ENCODE measurements around the gene SMOC2. TPM values are rescaled to one million over a fixed set of nuclear protein-coding genes. Genes with fewer than 3 reads are reported as not detected.

The SMOC2 gene
- total and polyA plus RNA-seq, 2 of the 4 experiments (the other 2 are of a cell fraction): not detected

DNA sequence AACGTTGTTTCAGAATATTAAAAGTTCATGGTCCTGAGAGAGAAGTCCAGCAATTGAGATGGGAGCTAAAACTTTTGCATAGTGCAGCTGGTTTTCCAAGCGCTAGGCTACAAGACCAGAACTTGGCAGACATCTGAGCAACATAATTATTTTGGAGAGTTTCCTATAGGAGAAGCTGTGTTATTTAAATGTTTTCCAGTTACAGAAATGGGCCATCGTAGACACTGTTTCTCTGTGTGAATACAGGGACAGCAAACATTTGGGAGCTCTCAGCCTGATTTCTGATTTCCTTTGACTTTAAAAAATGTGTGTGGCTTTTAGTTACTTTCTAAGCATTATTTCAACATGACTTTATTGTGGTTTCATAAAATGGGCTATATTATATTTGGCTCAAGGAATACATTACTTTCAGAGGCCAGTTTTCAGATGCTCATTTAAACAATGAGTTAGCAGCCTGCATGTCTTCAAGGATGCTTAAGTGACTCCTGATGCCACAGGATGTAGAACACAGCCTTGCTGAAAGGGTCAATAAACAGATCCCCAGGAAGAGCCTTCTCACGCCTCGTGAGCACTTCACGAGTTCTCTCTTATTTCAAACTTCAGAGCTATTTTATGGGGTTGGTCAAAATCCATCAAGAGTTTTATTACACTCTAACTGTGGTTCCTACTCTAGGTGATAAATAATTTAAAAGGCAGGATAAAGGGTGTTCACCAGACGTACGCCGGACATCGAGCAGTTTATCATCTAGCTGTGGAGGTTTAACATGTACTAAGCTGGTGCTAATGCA is 193.8 kb downstream of the SMOC2 start:
- no peak overlapping the region for H2BK15ac ChIP-seq (ENCODE audit: low read depth, low read length)
- H3K79me1 ChIP-seq (ENCODE audit: low read depth in 1 of 2, low read length in 2 of 2): no peaks in the 10 kb centered on the region
- H3K23ac ChIP-seq (ENCODE audit: low read depth, low read length): no peak overlapping the region
- no peak overlapping the region for H3K4me3 ChIP-seq (ENCODE audit: insufficient read depth, low read depth, low read length)
- WGBS, 2 experiments (ENCODE audit: extremely low coverage in 2 of 2, insufficient read length in 1 of 2): 0% methylated on average over 1 of the region's 10 CpGs; no CpG with 5 or more reads in 1 of the 2 experiments
- no peak overlapping the region for H3K18ac ChIP-seq (ENCODE audit: low read depth, low read length)
- no peak overlapping the region for H3K4ac ChIP-seq (ENCODE audit: low read depth, low read length)
- H4K20me1 ChIP-seq (ENCODE audit: insufficient read depth, low read length): no peaks in the 10 kb centered on the region
- no peak overlapping the region for H2AFZ ChIP-seq (replicated peaks; ENCODE audit: low read length, poor library complexity)
- no peak overlapping the region for H2BK20ac ChIP-seq (ENCODE audit: low read depth, low read length)
- TF ChIP-seq, protein P1, sequence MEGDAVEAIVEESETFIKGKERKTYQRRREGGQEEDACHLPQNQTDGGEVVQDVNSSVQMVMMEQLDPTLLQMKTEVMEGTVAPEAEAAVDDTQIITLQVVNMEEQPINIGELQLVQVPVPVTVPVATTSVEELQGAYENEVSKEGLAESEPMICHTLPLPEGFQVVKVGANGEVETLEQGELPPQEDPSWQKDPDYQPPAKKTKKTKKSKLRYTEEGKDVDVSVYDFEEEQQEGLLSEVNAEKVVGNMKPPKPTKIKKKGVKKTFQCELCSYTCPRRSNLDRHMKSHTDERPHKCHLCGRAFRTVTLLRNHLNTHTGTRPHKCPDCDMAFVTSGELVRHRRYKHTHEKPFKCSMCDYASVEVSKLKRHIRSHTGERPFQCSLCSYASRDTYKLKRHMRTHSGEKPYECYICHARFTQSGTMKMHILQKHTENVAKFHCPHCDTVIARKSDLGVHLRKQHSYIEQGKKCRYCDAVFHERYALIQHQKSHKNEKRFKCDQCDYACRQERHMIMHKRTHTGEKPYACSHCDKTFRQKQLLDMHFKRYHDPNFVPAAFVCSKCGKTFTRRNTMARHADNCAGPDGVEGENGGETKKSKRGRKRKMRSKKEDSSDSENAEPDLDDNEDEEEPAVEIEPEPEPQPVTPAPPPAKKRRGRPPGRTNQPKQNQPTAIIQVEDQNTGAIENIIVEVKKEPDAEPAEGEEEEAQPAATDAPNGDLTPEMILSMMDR (conservative IDR thresholded peaks at IDR 0.05; ENCODE audit: low read depth, low read length): no peak
- TF ChIP-seq RAD21 (IDR thresholded peaks at IDR 0.05; ENCODE audit: low read length) (no peak), MXI1 (IDR thresholded peaks at IDR 0.05; ENCODE audit: borderline replicate concordance, low read depth, low read length) (no peak), RCOR1 (IDR thresholded peaks at IDR 0.05; ENCODE audit: insufficient replicate concordance, low read length) (no peak), CHD1 (IDR thresholded peaks at IDR 0.05; ENCODE audit: low read depth, low read length) (no peak), RFX5 (IDR thresholded peaks at IDR 0.05; ENCODE audit: low read depth, low read length) (no peak), MAFK (IDR thresholded peaks at IDR 0.05; ENCODE audit: low read depth, low read length) (no peak), SMC3 (IDR thresholded peaks at IDR 0.05; ENCODE audit: low read depth, low read length) (no peak), NFE2L2 (IDR thresholded peaks at IDR 0.05; ENCODE audit: low read depth, low read length) (no peak), FOS (IDR thresholded peaks at IDR 0.05; ENCODE audit: low read depth, low read length) (no peak), BHLHE40 (IDR thresholded peaks at IDR 0.05; ENCODE audit: low read depth, low read length) (no peak), POLR2A (IDR thresholded peaks at IDR 0.05; ENCODE audit: low read depth, low read length) (no peak), MAZ (IDR thresholded peaks at IDR 0.05; ENCODE audit: borderline replicate concordance, low read depth, low read length) (no peak)
- TF ChIP-seq, protein P2, sequence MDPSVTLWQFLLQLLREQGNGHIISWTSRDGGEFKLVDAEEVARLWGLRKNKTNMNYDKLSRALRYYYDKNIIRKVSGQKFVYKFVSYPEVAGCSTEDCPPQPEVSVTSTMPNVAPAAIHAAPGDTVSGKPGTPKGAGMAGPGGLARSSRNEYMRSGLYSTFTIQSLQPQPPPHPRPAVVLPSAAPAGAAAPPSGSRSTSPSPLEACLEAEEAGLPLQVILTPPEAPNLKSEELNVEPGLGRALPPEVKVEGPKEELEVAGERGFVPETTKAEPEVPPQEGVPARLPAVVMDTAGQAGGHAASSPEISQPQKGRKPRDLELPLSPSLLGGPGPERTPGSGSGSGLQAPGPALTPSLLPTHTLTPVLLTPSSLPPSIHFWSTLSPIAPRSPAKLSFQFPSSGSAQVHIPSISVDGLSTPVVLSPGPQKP (IDR thresholded peaks at IDR 0.05; ENCODE audit: borderline replicate concordance, low read depth, low read length): no peak
- TF ChIP-seq, protein P3, sequence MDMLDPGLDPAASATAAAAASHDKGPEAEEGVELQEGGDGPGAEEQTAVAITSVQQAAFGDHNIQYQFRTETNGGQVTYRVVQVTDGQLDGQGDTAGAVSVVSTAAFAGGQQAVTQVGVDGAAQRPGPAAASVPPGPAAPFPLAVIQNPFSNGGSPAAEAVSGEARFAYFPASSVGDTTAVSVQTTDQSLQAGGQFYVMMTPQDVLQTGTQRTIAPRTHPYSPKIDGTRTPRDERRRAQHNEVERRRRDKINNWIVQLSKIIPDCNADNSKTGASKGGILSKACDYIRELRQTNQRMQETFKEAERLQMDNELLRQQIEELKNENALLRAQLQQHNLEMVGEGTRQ (IDR thresholded peaks at IDR 0.05; ENCODE audit: low read depth, low read length): no peak
- H3K4me2 ChIP-seq (ENCODE audit: low read depth, low read length): no peak overlapping the region
- no peak overlapping the region for H3K14ac ChIP-seq (replicated peaks; ENCODE audit: low read depth, low read length)
- dilution Hi-C loops (cut with HindIII; ENCODE audit: low sequenced_read_pairs, unreplicated experiment): no loop called here
- DNase-seq: no peak
- H2AK5ac ChIP-seq (ENCODE audit: low read depth, low read length): no peak overlapping the region
- H3K56ac ChIP-seq (ENCODE audit: extremely low read depth, insufficient read depth, low read length): no peak overlapping the region
- ChIA-PET CTCF (no interaction called here), POLR2A (ENCODE audit: unreplicated experiment) (no interaction called here)
- H4K91ac ChIP-seq (ENCODE audit: insufficient read depth, low read depth, low read length): no peak overlapping the region
- no peak overlapping the region for H2BK120ac ChIP-seq (ENCODE audit: low read depth, low read length)
- H3K27ac ChIP-seq (ENCODE audit: insufficient read depth, low read length): no peak overlapping the region
- no peaks in the 10 kb centered on the region for H3K4me1 ChIP-seq (ENCODE audit: control insufficient read depth, insufficient read depth, low read length)
- H3K9ac ChIP-seq (ENCODE audit: low read depth, low read length): no peak overlapping the region
- H3K9me3 ChIP-seq (ENCODE audit: control insufficient read depth, insufficient read depth, low read length): peaks cover 20% of the 10 kb centered on the region
- H3K9me1 ChIP-seq (ENCODE audit: insufficient read depth, low read length): no peaks in the 10 kb centered on the region
- H3K36me3 ChIP-seq (ENCODE audit: control insufficient read depth, insufficient read depth, low read length): no peaks in the 10 kb centered on the region
- no peak for ATAC-seq (ENCODE audit: low read depth)
- H4K8ac ChIP-seq (ENCODE audit: low read depth in 2 of 2, low read length in 2 of 2): no peak overlapping the region
- no peak overlapping the region for H2BK5ac ChIP-seq (ENCODE audit: low read depth, low read length, poor library complexity, severe bottlenecking)
- intact Hi-C loops (cut with micrococcal nuclease): no loop called here
- in situ Hi-C loops (cut with MboI; ENCODE audit: low sequenced_read_pairs): no loop called here
- no peak overlapping the region for H2AK9ac ChIP-seq (replicated peaks; ENCODE audit: low read depth, low read length, poor library complexity)
- no peak overlapping the region for H4K5ac ChIP-seq (ENCODE audit: low read depth, low read length)
- no TSS peak for BruUV-seq (replicated peaks)
- no peaks in the 10 kb centered on the region for H3K27me3 ChIP-seq (ENCODE audit: control insufficient read depth, insufficient read depth, low read length)

Data from IMR-90 (cell line).